GM19043 (cell line): ENCODE data around the gene SRSF4.

Experiments
- ATAC-seq: cut with Tn5 transposase; IDR thresholded peaks from one replicate; pipeline ENCODE4 v1.9.1; 2021; ENCODE audit warnings: low read depth; ENCODE audit not compliant: unreplicated experiment

SRSF4 gene

GRCh38 chr1:29201595-29202051, 19.9 kb upstream of the SRSF4 start:
- no peak for ATAC-seq

- ATAC-seq, result no peak
Observed at GRCh38 chr1:29200906-29201594, 19.4 kb upstream of the SRSF4 start.

GRCh38 chr1:29197993-29198392, 16.3 kb upstream of the SRSF4 start:
- ATAC-seq, result no peak

GRCh38 chr1:29197590-29197924, 15.9 kb upstream of the SRSF4 start:
- no peak for ATAC-seq

- ATAC-seq, result no peak
Observed at GRCh38 chr1:29196863-29197589, 15.3 kb upstream of the SRSF4 start.

- ATAC-seq, result no peak
Observed at GRCh38 chr1:29195881-29196291, 14.2 kb upstream of the SRSF4 start.

GRCh38 chr1:29193879-29194455, 12.3 kb upstream of the SRSF4 start:
- ATAC-seq, result no peak

- ATAC-seq, result no peak
Observed at GRCh38 chr1:29190718-29191117, 9.0 kb upstream of the SRSF4 start.

- no peak for ATAC-seq
Observed at GRCh38 chr1:29186707-29187106, 5.0 kb upstream of the SRSF4 start.

- no peak for ATAC-seq
Observed at GRCh38 chr1:29186252-29186651, 4.6 kb upstream of the SRSF4 start.

GRCh38 chr1:29183287-29183686, 1.6 kb upstream of the SRSF4 start:
- ATAC-seq, result no peak

GRCh38 chr1:29180497-29181412, 945 bp downstream of the SRSF4 start:
- ATAC-seq, result no peak

- no peak for ATAC-seq
Observed at GRCh38 chr1:29179641-29180184, 2.0 kb downstream of the SRSF4 start.

GRCh38 chr1:29177022-29177705, 4.5 kb downstream of the SRSF4 start:
- no peak for ATAC-seq

GRCh38 chr1:29176576-29176975, 5.1 kb downstream of the SRSF4 start:
- no peak for ATAC-seq

- no peak for ATAC-seq
Observed at GRCh38 chr1:29172415-29172939, 9.2 kb downstream of the SRSF4 start.

- ATAC-seq, result no peak
Observed at GRCh38 chr1:29171521-29171920, 10.2 kb downstream of the SRSF4 start.

GRCh38 chr1:29171089-29171488, 10.6 kb downstream of the SRSF4 start:
- no peak for ATAC-seq

- ATAC-seq, result no peak
Observed at GRCh38 chr1:29169976-29170375, 11.7 kb downstream of the SRSF4 start.

- no peak for ATAC-seq
Observed at GRCh38 chr1:29167904-29168303, 13.8 kb downstream of the SRSF4 start.
